Type B pancreatic cell (in vitro differentiated cells): ENCODE results near the gene NUDCD3. TPM values are rescaled to one million over a fixed set of nuclear protein-coding genes. Genes with fewer than 3 reads are reported as not detected.
"Not testable (repeated sequence)": the region's sequence is repeated elsewhere in the genome, so short reads cannot be mapped to it uniquely, and the experiment has no call there.

Experiments used
- DNase-seq: peaks from one replicate; pipeline ENCODE4 v3.0.0; 2021; ENCODE audit warnings: mixed read lengths; ENCODE audit not compliant: unreplicated experiment; ENCODE audit errors: extremely low spot score
- H3K27ac Mint-ChIP-seq: 2 replicates; pipeline ENCODE4 v1.8.0; 2021; ENCODE audit warnings: mild to moderate bottlenecking, mixed read lengths
- H3K27me3 Mint-ChIP-seq: 2 replicates; pipeline ENCODE4 v1.8.0; 2021; ENCODE audit warnings: mixed read lengths
- H3K36me3 Mint-ChIP-seq: 2 replicates; pipeline ENCODE4 v1.8.0; 2021; ENCODE audit warnings: mixed read lengths
- H3K4me1 Mint-ChIP-seq: one replicate; pipeline ENCODE4 v1.8.0; 2021; ENCODE audit warnings: mixed read lengths; ENCODE audit not compliant: unreplicated experiment
- H3K4me3 Mint-ChIP-seq: 2 replicates; pipeline ENCODE4 v1.8.0; 2021; ENCODE audit warnings: mild to moderate bottlenecking, mixed read lengths
- H3K9me3 Mint-ChIP-seq: 2 replicates; pipeline ENCODE4 v1.8.0; 2021; ENCODE audit warnings: mixed read lengths
- total RNA-seq: library from RNA; stranded (reverse); gene quantifications from 2 replicates; pipeline ENCODE4 v1.2.1, GENCODE V29; 2021; ENCODE audit warnings: low replicate concordance
- TF ChIP-seq, protein P1 (sequence below): fragments of 200-600 bp; sonication (generic); conservative IDR thresholded peaks from 2 replicates; pipeline ENCODE4 v1.5.0; 2021; ENCODE audit warnings: antibody characterized with exemption, mild to moderate bottlenecking

NUDCD3 gene
- total RNA-seq, 1 donor from 2014 or later = 88.5 TPM

DNA sequence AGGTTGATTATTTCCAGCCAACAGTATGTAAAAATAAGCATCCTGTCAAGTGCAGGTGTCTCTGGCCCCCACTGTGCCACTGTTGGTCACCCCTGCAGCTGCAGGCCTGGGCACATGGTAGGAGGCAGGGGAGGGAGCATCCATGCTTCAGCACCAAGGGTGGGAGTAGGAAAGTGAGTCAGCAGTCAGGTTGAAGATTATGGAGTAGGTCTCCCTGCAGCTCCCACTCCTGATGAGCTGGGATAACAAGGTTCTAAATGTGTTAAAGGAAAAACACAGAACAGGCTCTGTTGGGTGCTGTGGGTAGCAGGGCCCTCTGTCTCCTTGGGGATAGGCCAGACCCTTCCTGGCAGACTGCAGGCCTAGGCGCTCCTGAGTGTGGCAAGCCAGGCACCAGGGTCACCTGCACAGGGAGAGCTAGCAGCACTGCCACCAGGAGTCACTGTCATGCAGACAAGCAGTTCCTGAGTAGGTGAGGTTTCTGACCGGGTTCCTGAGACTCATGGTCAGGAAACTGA lies 59.3 kb downstream of the NUDCD3 start:
- no peak overlapping the region for H3K4me3 Mint-ChIP-seq
- H3K9me3 Mint-ChIP-seq = no peaks in the 10 kb centered on the region
- H3K4me1 Mint-ChIP-seq = no peaks in the 10 kb centered on the region
- DNase-seq = no peak
- H3K27me3 Mint-ChIP-seq = no peaks in the 10 kb centered on the region
- TF ChIP-seq, protein P1, sequence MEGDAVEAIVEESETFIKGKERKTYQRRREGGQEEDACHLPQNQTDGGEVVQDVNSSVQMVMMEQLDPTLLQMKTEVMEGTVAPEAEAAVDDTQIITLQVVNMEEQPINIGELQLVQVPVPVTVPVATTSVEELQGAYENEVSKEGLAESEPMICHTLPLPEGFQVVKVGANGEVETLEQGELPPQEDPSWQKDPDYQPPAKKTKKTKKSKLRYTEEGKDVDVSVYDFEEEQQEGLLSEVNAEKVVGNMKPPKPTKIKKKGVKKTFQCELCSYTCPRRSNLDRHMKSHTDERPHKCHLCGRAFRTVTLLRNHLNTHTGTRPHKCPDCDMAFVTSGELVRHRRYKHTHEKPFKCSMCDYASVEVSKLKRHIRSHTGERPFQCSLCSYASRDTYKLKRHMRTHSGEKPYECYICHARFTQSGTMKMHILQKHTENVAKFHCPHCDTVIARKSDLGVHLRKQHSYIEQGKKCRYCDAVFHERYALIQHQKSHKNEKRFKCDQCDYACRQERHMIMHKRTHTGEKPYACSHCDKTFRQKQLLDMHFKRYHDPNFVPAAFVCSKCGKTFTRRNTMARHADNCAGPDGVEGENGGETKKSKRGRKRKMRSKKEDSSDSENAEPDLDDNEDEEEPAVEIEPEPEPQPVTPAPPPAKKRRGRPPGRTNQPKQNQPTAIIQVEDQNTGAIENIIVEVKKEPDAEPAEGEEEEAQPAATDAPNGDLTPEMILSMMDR = no peak
- no peak overlapping the region for H3K27ac Mint-ChIP-seq
- peaks cover 14% of the 10 kb centered on the region for H3K36me3 Mint-ChIP-seq

DNA sequence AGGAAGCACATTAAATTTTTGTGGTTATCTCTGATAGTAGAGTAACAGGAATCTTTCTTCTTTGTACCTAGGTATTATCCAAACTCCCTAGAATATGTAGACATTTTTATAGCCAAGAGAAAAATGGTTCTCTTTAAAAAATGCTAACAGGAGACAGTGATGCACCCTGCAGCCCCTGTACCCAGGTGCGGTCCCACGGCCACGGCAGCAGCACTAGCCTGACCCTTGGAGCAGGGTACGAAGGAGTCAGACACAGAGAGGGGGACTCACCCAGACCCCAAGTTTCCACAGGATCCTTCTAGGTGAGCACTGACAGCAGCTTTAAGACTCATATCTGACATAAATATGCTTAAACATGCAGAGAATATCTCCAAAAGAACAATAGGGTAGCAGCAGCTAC lies 60.4 kb downstream of the NUDCD3 start:
- H3K36me3 Mint-ChIP-seq = peaks cover 15% of the 10 kb centered on the region
- no peak overlapping the region for H3K4me3 Mint-ChIP-seq
- no peaks in the 10 kb centered on the region for H3K9me3 Mint-ChIP-seq
- no peaks in the 10 kb centered on the region for H3K4me1 Mint-ChIP-seq
- no peak for DNase-seq
- no peak overlapping the region for H3K27ac Mint-ChIP-seq
- no peaks in the 10 kb centered on the region for H3K27me3 Mint-ChIP-seq
- TF ChIP-seq, protein P1 = no peak

DNA sequence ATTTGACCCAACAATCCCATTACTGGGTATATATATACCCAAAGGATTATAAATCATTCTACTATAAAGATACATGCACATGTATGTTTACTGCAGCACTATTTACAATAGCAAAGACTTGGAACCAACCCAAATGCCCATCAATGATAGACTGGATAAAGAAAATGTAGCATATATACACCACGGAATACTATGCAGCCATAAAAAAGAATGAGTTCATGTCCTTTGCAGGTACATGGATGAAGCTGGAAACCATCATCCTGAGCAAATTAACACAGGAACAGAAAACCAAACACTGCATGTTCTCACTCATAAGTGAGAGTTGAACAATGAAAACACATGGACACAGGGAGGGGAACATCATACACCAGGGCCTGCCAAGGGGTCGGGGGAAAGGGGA lies 65.7 kb downstream of the NUDCD3 start:
- not testable (repeated sequence) for H3K27me3 Mint-ChIP-seq, H3K4me3 Mint-ChIP-seq, H3K4me1 Mint-ChIP-seq, H3K27ac Mint-ChIP-seq, H3K9me3 Mint-ChIP-seq, DNase-seq
- peaks cover 45% of the 10 kb centered on the region for H3K36me3 Mint-ChIP-seq

DNA sequence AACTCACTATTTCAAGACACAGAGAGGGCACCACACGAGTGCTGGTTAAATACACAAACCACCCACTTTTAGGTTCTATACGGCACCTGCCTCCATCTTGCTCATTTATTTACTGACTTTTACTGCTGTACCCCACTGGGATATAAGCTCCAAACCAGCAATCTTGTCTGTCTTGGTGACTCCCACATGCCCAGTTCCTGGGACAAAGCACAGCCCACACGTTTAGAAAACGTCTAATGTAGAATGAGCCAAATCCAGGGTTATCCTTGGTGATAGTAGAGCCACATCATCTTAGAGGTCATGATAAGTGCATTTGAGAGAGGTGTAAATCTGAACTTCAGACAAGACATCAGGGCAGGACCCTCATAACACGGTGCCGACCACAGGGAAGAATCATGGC lies 73.5 kb downstream of the NUDCD3 start:
- TF ChIP-seq, protein P1 = no peak
- Mint-ChIP-seq H3K9me3 (peaks cover 8% of the 10 kb centered on the region), H3K4me3 (no peak overlapping the region), H3K36me3 (peaks cover 26% of the 10 kb centered on the region), H3K27me3 (no peaks in the 10 kb centered on the region), H3K27ac (no peak overlapping the region), H3K4me1 (peaks cover 4% of the 10 kb centered on the region)
- no peak for DNase-seq

DNA sequence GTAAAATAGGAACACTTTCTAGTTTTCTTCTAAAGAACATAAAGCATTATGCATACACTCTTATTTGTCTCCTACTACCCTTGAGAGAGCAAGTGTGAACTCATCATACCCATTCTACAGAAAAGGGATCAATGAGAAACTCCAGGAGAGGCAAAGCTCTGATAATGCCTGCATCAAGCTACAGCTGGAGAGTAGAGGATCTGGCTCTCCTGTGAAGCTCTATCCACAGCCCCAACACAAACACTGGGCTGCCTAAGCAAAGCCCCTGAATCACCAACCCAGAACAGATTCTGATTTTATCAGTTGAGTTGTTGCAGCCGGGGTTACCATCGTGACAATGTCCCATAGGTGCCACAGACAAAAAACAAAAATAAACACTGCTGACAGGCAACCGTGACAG lies 74.9 kb downstream of the NUDCD3 start:
- no peak overlapping the region for H3K4me3 Mint-ChIP-seq
- TF ChIP-seq, protein P1 = no peak
- H3K27me3 Mint-ChIP-seq = no peaks in the 10 kb centered on the region
- no peak overlapping the region for H3K27ac Mint-ChIP-seq
- H3K4me1 Mint-ChIP-seq = peaks cover 4% of the 10 kb centered on the region
- no peak for DNase-seq
- peaks cover 11% of the 10 kb centered on the region for H3K9me3 Mint-ChIP-seq
- peaks cover 33% of the 10 kb centered on the region for H3K36me3 Mint-ChIP-seq

DNA sequence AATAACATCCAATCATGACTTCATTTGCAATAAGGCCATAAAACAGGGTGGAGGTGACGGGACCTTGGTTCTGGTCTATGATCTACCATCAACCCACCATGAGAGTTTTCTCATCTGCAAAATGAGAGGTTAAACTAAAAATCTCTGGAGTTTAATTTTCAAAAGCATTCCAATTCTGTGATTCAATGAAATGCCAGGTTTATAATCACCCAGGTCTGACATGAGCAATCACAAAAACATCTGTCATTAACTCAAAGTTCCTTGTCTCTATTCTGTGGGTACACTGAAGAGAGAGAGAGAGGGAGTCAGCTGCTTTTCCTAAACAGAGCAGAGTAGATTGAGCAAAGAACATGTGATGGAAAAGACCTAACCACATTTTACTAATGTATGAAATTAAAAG lies 75.4 kb downstream of the NUDCD3 start:
- Mint-ChIP-seq H3K27ac (no peak overlapping the region), H3K4me1 (peaks cover 2% of the 10 kb centered on the region), H3K9me3 (peaks cover 8% of the 10 kb centered on the region), H3K27me3 (no peaks in the 10 kb centered on the region), H3K36me3 (peaks cover 30% of the 10 kb centered on the region), H3K4me3 (no peak overlapping the region)
- TF ChIP-seq, protein P1 = no peak
- DNase-seq = no peak
